HCT116 (cell line): ENCODE results near the gene NFATC3.

ENCODE experiments used
- EZH2 ChIP-seq: fragments of 200-600 bp; sonication (generic); IDR thresholded peaks from 2 replicates; pipeline ENCODE4 v1.6.1; 2017; ENCODE audit warnings: antibody characterized with exemption, mixed run types
- POLR2A ChIP-seq: IDR thresholded peaks from 2 replicates; pipeline ENCODE4 v1.7.0; 2011; ENCODE audit warnings: borderline replicate concordance; ENCODE audit not compliant: insufficient read depth, insufficient read length; ENCODE audit errors: extremely low read depth

DNA sequence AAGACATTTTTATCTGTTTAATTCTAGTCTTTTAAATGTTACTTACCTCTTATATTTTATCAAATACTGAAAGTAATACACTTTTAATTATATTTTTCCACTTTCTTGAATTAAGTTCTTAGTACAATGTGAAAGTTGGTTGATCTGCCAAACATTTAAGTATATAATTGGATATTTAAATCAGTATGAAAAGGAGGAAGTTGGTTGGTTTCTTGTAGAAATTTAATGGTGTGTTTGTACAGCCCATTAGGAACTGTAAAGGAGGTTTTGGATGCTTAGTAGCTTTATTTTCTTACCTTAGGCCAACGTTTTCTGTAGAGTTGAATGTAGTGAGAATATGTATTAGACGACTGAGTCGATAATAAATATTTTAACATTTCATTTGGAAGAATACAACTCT is 5.4 kb downstream of the NFATC3 start:
- no peak for TF ChIP-seq EZH2
- no peak for TF ChIP-seq POLR2A
